ENCODE results near the gene MED12. TPM values are rescaled to one million over a fixed set of nuclear protein-coding genes. Genes with fewer than 3 reads are reported as not detected.

Gene MED12
- polyA plus RNA-seq, 3 donors = 2.4 to 17.8 (median 5.0) TPM

- no peaks in the 10 kb centered on the region for H3K27me3 ChIP-seq (ENCODE audit: control insufficient read depth in 2 of 2, insufficient read depth in 2 of 2, low read length in 2 of 2)
- Mint-ChIP-seq H3K4me1 (peaks cover 34% of the 10 kb centered on the region), H3K9me3 (peaks cover 0 to 5% (median 0%) of the 10 kb centered on the region in 7 donors), H3K27me3 (ENCODE audit: low read depth in 3 of 3) (peaks cover 0 to 17% (median 0%) of the 10 kb centered on the region in 3 donors), H3K36me3 (peaks cover 25 to 38% of the 10 kb centered on the region in 2 donors), H3K27ac (peak overlapping the region in 3 of 7 donors; percentile 42 to 75 (median 46)), H3K4me3 (no peak overlapping the region)
- no peaks in the 10 kb centered on the region for H3K79me2 ChIP-seq (ENCODE audit: insufficient read depth, low read length)
- H3K27ac ChIP-seq (ENCODE audit: low read depth in 1 of 2, low read length in 2 of 2) = no peak overlapping the region
- peaks cover 26 to 35% of the 10 kb centered on the region in 2 donors for H3K36me3 ChIP-seq (replicated peaks in 1 of 2; ENCODE audit: control insufficient read depth in 1 of 2, insufficient read depth in 2 of 2, low read length in 2 of 2)
- 80% methylated on average over 1 of the region's 6 CpGs for WGBS (ENCODE audit: insufficient coverage)
- DNase-seq = no peak
- H3K4me1 ChIP-seq (ENCODE audit: control insufficient read depth in 1 of 2, insufficient read depth in 2 of 2, low read length in 2 of 2) = peaks cover 17 to 29% of the 10 kb centered on the region in 2 donors
- no peak overlapping the region for H3K4me3 ChIP-seq (replicated peaks in 1 of 3; ENCODE audit: low read depth in 2 of 3, low read length in 3 of 3)
- H3K9me3 ChIP-seq (replicated peaks in 1 of 2; ENCODE audit: control insufficient read depth in 1 of 2, insufficient read depth in 1 of 2, low read length in 2 of 2) = no peaks in the 10 kb centered on the region
- intact Hi-C loops (cut with micrococcal nuclease) = no loop called here
- no peak overlapping the region for H2AFZ ChIP-seq (ENCODE audit: insufficient read depth, low read depth, low read length, poor library complexity, severe bottlenecking)
- no peaks in the 10 kb centered on the region for H4K20me1 ChIP-seq (ENCODE audit: insufficient read depth, low read length)
- H3K4me2 ChIP-seq (replicated peaks; ENCODE audit: extremely low read depth, low read length, poor library complexity, severe bottlenecking) = no peak overlapping the region
- H3K9ac ChIP-seq (ENCODE audit: insufficient read depth, low read length, poor library complexity, severe bottlenecking) = no peak overlapping the region
- TF ChIP-seq CTCF (IDR thresholded peaks at IDR 0.05) = no peak
Observed at GRCh38 chrX:71143508-71143907, 25.1 kb downstream of the MED12 start.

GRCh38 chrX:71144651-71145050 is 26.3 kb downstream of the MED12 start, which contains the start of gene NLGN3:
TSS of gene NLGN3 (plus strand) at chrX:71144841. CDS start at chrX:71147750, 2,909 bp downstream.
- Mint-ChIP-seq H3K27me3 (ENCODE audit: low read depth in 3 of 3) (peaks cover 0 to 17% (median 0%) of the 10 kb centered on the region in 3 donors), H3K4me1 (peaks cover 34% of the 10 kb centered on the region), H3K4me3 (peak within 1 kb of the TSS; percentile 34 to 42), H3K9me3 (peaks cover 0 to 5% (median 0%) of the 10 kb centered on the region in 7 donors), H3K36me3 (peaks cover 16 to 26% of the 10 kb centered on the region in 2 donors), H3K27ac (peak within 1 kb of the TSS in 6 of 7 donors; percentile 22 to 68 (median 46))
- no peaks in the 10 kb centered on the region for H4K20me1 ChIP-seq (ENCODE audit: insufficient read depth, low read length)
- TF ChIP-seq CTCF (IDR thresholded peaks at IDR 0.05) = no peak
- H3K4me1 ChIP-seq (ENCODE audit: control insufficient read depth in 1 of 2, insufficient read depth in 2 of 2, low read length in 2 of 2) = peaks cover 17 to 29% of the 10 kb centered on the region in 2 donors
- WGBS (ENCODE audit: insufficient coverage) = no CpG with 5 or more reads among the region's 28 CpGs
- no peaks in the 10 kb centered on the region for H3K27me3 ChIP-seq (ENCODE audit: control insufficient read depth in 2 of 2, insufficient read depth in 2 of 2, low read length in 2 of 2)
- H3K27ac ChIP-seq (ENCODE audit: low read depth in 1 of 2, low read length in 2 of 2) = no peak within 1 kb of the TSS
- no peak within 1 kb of the TSS for H2AFZ ChIP-seq (ENCODE audit: insufficient read depth, low read depth, low read length, poor library complexity, severe bottlenecking)
- no peak for DNase-seq
- no peaks in the 10 kb centered on the region for H3K79me2 ChIP-seq (ENCODE audit: insufficient read depth, low read length)
- H3K9ac ChIP-seq (ENCODE audit: insufficient read depth, low read length, poor library complexity, severe bottlenecking) = peak within 1 kb of the TSS; percentile 4
- peaks cover 19 to 25% of the 10 kb centered on the region in 2 donors for H3K36me3 ChIP-seq (replicated peaks in 1 of 2; ENCODE audit: control insufficient read depth in 1 of 2, insufficient read depth in 2 of 2, low read length in 2 of 2)
- H3K4me2 ChIP-seq (replicated peaks; ENCODE audit: extremely low read depth, low read length, poor library complexity, severe bottlenecking) = peak within 1 kb of the TSS; percentile 70
- intact Hi-C loops (cut with micrococcal nuclease) = no loop called here
- peak within 1 kb of the TSS in 1 of 3 experiments; percentile 69 for H3K4me3 ChIP-seq (replicated peaks in 1 of 3; ENCODE audit: low read depth in 2 of 3, low read length in 3 of 3)
- H3K9me3 ChIP-seq (replicated peaks in 1 of 2; ENCODE audit: control insufficient read depth in 1 of 2, insufficient read depth in 1 of 2, low read length in 2 of 2) = no peaks in the 10 kb centered on the region
